Glomerular endothelial cell (primary cell): Measurements from ENCODE around the gene INSRR. TPM values are rescaled to one million over a fixed set of nuclear protein-coding genes. Genes with fewer than 3 reads are reported as not detected.
A peak's percentile ranks its signal among the peaks of the same experiment; 100 is the strongest.

Experiments used
- DNase-seq: peaks from one replicate; pipeline ENCODE4 v3.0.0-alpha.2; 2011; ENCODE audit warnings: low read depth, low spot score; ENCODE audit errors: extremely low read depth
- total RNA-seq: library from RNA; depleted of rRNA; stranded (reverse); fragments of >200 nt; gene quantifications from 2 replicates; pipeline ENCODE4 v1.2.3, GENCODE V29; 2015

INSRR gene
- total RNA-seq = not detected in 2 replicates

DNA sequence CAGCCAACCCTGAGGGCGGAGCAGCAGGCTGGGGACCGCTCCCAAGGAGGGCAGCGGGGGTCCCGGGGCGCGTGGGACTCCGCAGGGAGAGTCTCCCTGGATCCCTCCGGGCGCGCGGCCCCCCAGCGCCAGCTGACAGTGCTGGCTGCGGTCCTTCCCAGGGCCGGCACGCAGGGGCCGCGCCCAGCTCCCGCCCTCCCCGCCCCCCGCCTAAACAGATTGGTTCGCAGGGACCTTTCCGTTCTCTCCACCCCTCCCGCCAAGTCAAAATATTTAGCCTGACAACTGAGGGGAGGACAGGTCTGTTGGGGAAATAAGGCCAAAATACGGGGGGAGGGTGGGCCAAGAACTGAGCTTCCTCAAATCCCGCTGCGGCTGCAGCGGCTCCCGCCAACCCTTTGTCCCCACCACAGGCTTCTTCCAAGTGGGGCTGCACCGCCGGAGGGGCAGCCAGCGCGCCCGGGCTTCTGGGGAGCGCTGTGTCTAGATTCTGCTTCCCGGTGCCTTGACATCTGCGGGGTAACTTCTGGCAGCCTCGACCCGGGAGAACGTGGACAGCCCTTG lies at the start of gene INSRR:
INSRR (minus strand) TSS at position 159 of the 564 bp plus-strand sequence. CDS start 496 bp downstream, outside the sequence.
- no peak for DNase-seq

DNA sequence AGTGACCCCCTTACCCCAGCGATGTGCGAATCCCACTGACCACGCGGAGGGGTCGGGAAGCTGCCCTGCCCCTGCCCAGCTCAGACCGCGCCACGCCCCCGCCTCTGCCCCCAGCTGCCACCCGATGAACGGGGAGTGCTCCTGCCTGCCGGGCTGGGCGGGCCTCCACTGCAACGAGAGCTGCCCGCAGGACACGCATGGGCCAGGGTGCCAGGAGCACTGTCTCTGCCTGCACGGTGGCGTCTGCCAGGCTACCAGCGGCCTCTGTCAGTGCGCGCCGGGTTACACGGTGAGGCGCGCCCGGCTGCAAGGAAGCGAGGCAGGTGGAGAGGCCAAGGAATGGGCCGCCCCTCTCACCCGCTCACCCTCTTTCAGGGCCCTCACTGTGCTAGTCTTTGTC lies 49.6 kb upstream of the INSRR start:
- DNase-seq = no peak

DNA sequence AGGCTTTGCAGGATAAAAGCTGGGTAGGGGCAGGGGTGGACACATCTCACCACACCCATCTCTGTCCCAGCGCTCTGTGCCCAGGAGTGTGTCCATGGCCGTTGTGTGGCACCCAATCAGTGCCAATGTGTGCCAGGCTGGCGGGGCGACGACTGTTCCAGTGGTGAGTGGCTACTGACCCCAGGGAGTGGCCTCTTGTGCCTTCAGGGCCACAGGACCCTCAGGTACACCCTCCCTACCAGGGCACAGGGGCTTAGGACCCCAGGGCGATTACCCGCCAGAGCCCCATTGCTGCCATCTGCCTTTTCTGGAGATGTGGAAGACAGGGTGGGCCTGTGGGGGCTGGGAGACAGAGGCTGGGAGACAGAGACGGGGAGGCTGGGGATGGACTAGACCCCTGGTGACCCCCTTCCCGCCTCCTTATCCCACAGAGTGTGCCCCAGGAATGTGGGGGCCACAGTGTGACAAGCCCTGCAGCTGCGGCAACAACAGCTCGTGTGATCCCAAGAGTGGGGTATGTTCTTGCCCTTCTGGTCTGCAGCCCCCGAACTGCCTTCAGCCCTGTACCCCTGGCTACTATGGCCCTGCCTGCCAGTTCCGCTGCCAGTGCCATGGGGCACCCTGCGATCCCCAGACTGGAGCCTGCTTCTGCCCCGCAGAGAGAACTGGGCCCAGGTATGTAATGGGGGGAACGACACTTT lies 47.4 kb upstream of the INSRR start:
- DNase-seq = no peak

- DNase-seq = no peak
These were observed 46.7 kb upstream of the INSRR start for GRCh38 chr1:156905651-156906050.

GRCh38 chr1:156905176-156905575 lies 46.3 kb upstream of the INSRR start:
- no peak for DNase-seq

DNA sequence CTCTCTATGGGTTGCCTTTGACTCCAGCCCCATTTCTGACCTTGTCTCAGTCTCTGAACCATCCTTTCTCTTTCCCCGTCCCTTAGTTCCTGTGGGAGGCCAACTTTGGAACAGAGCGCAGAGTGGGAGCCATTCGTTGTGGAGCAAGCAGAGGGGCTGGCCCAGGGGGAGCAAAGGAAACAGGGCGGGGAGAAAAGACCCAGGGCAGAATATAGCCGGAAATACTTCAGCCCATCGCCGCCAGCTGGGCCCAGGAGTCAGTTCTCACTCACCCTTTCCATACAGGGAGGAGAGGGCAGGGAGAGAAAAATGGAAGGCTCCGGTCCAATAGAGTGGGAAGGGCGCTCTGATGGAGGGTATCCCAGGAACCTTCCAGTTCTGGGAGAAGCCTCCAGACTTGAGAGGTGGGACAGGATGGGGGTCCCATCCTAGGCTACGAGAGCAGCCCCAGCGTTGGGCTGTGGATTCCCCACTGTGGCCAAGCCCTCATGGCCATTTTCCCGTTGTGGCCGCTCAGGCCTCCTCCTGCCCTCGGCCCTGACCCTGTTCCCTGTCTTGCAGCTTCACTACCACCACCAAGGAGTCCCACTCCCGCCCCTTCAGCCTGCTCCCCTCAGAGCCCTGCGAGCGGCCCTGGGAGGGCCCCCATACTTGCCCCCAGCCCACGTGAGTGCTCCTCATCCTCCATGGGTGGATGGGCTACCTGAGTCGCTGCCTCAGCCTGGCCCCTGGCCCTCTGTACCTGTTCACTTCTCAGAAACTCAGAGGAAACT lies 45.5 kb upstream of the INSRR start:
- DNase-seq = no peak

GRCh38 chr1:156903328-156904091 lies 44.6 kb upstream of the INSRR start:
- no peak for DNase-seq

DNA sequence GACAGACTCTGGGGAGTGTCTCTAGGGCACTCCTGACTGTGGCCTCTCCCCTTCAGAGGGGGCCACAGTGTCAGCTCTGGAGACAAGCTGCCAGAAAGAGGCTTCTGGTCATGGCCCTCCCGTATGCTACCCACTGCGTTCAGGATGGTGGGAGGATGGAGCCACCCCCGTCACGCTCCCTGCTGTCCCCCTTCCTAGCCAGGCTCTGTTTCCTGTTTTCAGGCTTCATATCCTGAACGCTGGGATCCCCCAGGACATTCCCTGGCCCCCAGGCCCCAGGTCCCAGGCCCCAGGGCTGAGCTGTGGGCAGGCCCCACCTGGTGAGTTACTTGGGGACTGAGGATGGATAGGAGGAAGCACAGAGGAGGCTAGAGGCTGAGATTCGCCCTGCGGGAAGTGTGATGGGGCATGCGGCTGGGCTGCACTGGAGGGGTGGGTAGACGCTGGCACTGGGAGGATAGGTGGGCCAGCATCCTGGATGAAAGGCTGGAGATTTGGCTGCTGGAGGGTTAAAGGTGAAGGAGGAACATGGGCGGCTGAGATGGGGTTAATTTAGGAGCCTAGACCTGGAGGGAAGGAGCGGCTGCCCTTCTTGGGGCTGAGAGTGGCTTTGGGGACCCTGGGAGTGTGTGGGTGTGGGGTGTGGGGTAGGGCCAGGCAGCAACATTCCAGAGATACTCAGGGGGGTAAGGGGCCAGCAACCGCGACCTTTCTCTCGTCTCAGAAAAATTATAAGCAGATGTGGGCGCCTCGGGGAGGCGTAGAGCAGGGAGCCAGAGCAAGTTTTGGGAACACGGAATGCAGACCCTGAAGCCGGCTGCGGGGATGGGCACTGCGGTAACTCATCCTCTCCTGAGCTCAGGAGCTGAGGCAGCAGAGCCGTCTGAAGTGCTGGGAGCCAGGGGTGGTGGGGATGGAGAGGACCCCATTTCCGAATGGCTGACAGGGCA lies 43.3 kb upstream of the INSRR start:
- no peak for DNase-seq

DNA sequence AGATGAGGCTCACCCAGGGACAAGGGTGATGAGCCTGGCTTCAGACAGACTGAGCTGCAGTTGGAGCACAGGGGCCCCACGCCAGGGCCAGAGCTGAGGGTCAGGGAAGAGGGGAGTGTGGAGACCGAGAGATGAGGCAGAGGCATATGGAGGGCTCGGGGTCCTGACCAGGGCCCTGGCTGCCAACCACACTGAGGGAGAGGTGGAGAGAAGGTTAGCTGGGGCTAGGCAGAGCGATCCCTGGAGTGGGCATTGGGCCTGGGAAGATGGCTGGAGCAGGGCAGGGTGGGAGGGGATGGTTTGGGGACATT lies 42.6 kb upstream of the INSRR start:
- no peak for DNase-seq

- no peak for DNase-seq
These were observed 42.1 kb upstream of the INSRR start for GRCh38 chr1:156900896-156901589.

DNA sequence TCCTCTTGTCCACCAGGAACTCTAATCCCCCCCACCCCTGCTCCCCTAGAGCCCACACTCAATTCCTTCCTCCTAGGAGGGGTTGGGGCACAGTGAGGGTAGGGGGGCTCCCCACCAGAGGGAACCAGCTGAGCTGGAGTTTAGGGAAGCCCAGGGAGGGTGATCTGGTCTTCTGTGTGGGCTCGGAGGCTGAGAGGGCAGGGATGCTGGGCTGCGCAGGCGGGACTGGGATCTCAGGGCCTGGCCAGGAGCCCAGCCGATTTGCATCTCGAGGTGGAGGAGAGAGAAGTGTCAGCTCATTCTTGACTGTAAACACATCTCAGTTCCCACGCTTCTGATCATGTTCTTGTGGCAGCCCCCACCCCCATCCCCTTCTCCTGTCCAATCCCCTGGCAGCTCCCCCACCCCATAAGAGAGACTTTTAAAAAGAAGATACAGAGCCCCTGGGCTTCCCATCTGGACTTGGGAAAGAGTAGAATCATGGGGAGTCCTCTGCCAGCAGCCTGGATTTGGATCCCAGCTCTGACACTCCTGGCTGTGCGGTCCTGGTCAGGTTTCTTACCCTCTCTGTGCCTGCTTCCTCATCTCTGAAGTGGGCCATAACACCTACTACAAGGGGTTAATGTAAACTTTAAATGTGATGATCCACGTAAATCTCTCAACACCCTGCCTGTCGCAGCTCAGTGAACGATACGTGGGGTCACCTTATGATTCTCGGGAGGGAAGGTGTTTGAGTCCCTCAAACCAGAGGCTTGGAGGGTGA lies 41.2 kb upstream of the INSRR start:
- no peak for DNase-seq

GRCh38 chr1:156898971-156899664 lies 40.2 kb upstream of the INSRR start:
- no peak for DNase-seq

GRCh38 chr1:156898161-156898566 lies 39.2 kb upstream of the INSRR start:
- peak; percentile 77 for DNase-seq

DNA sequence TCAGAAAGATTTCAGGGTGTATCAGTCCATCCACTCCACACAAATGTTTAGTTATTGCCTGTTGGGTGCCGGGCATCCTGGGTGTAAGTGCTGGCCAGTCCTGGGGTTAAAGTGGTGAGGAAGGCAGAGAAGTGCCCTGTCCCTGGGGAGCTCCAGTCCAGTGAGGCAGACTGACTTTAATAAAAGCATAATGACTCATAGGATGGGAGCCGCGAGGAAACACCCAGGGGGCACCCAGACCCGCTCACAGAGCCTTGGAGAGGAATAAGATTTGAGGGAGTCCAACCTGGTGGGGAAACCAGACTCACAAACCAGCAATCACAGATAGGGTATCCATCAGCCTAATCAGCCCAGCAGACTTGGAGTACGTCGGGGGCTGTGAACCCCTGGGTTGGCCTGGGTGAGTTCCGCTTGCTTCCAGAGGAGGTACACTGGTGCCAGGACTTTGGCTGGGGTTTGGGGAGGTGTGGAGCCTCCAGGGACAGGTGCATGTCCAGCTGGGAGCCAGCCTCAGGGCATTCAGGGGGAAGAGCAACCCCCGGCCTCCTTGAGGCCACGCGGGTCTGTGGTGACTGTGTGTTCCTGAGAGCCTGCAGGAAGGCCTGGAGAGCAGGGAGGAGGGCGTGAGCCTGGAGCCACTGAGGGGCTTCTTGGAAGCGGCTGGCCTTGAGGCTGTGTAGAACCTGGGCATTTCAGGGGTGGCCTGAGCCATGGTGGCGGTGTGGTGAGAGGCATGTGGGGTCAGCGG lies 38.3 kb upstream of the INSRR start:
- no peak for DNase-seq

GRCh38 chr1:156896490-156897033 lies 37.6 kb upstream of the INSRR start:
- DNase-seq = no peak

- DNase-seq = no peak
These were observed 37.0 kb upstream of the INSRR start for GRCh38 chr1:156895927-156896326.

DNA sequence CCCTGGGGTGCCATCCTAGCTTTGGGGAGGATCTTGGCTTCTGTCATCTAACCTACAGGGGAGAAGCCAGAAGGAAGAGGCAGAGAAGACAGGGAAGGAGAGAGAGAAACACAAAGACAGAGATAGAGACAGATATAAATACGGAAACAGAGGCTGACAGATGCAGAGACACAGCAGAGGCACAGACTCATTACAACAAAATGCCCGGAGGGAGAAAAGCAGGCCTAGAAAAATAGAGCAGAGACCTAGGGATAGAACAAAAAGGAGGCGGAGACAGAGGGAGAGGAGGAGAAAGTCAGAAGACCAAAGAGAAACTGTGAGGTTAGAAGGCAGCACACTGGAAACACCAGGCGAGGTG lies 36.5 kb upstream of the INSRR start:
- DNase-seq = no peak
